SK-N-MC (cell line): ENCODE results near the gene BACH1.
"Not testable (repeated sequence)": the region's sequence is repeated elsewhere in the genome, so short reads cannot be mapped to it uniquely, and the experiment has no call there.

Source experiments
- DNase-seq: peaks from one replicate; pipeline ENCODE4 v3.0.0-alpha.2; 2011; ENCODE audit warnings: low read depth, low spot score
- H3K27ac ChIP-seq: fragments of 200-600 bp; sonication (generic); 2 replicates; pipeline ENCODE4 v1.5.1; 2016; ENCODE audit warnings: mixed run types
- H3K36me3 ChIP-seq: fragments of 200-600 bp; sonication (generic); 2 replicates; pipeline ENCODE4 v1.6.1; 2017; ENCODE audit warnings: antibody characterized with exemption, low read length, mixed read lengths; ENCODE audit not compliant: insufficient read depth
- H3K4me3 ChIP-seq: fragments of 200-600 bp; sonication (generic); 2 replicates; pipeline ENCODE4 v1.5.1; 2016
- H3K9ac ChIP-seq: fragments of 200-600 bp; sonication (generic); 2 replicates; pipeline ENCODE4 v1.8.0; 2017; ENCODE audit warnings: mixed run types, mixed read lengths; ENCODE audit not compliant: insufficient read length
- H3K9me3 ChIP-seq: fragments of 200-600 bp; sonication (generic); 2 replicates; pipeline ENCODE4 v1.6.1; 2017; ENCODE audit warnings: low read depth, mild to moderate bottlenecking, antibody characterized with exemption, low read length, moderate library complexity, mixed read lengths
- EZH2 ChIP-seq: fragments of 200-600 bp; sonication (generic); IDR thresholded peaks from one replicate; pipeline ENCODE4 v1.6.1; 2017; ENCODE audit warnings: antibody characterized with exemption
- FOXP2 ChIP-seq: optimal IDR thresholded peaks from 2 replicates; pipeline ENCODE3; 2011; ENCODE audit warnings: mild to moderate bottlenecking, moderate library complexity; ENCODE audit not compliant: insufficient read depth; ENCODE audit errors: extremely low read length, control extremely low read depth
- POLR2AphosphoS5 ChIP-seq: IDR thresholded peaks from 2 replicates; pipeline ENCODE4 v1.6.1; 2012; ENCODE audit warnings: mild to moderate bottlenecking, low read depth, low read length, borderline replicate concordance

BACH1 gene

GRCh38 chr21:29342363-29342957 is 43.7 kb downstream of the BACH1 start:
- no peak for DNase-seq
- peaks cover 25% of the 10 kb centered on the region for H3K36me3 ChIP-seq
- H3K27ac ChIP-seq: no peak overlapping the region
- H3K9ac ChIP-seq: no peak overlapping the region
- no peak overlapping the region for H3K4me3 ChIP-seq
- no peaks in the 10 kb centered on the region for H3K9me3 ChIP-seq
- TF ChIP-seq EZH2 (no peak), FOXP2 (no peak), POLR2AphosphoS5 (no peak)

GRCh38 chr21:29343519-29343918 is 44.8 kb downstream of the BACH1 start:
- Histone ChIP-seq H3K27ac (no peak overlapping the region), H3K36me3 (peaks cover 25% of the 10 kb centered on the region), H3K9ac (no peak overlapping the region), H3K9me3 (no peaks in the 10 kb centered on the region), H3K4me3 (no peak overlapping the region)
- TF ChIP-seq FOXP2 (no peak), POLR2AphosphoS5 (no peak), EZH2 (no peak)
- DNase-seq: no peak

- TF ChIP-seq FOXP2 (no peak), POLR2AphosphoS5 (no peak), EZH2 (no peak)
- H3K9ac ChIP-seq: no peak overlapping the region
- H3K36me3 ChIP-seq: peaks cover 21% of the 10 kb centered on the region
- H3K9me3 ChIP-seq: no peaks in the 10 kb centered on the region
- no peak for DNase-seq
- no peak overlapping the region for H3K27ac ChIP-seq
- no peak overlapping the region for H3K4me3 ChIP-seq
Observed at GRCh38 chr21:29346281-29346680, 47.6 kb downstream of the BACH1 start.

GRCh38 chr21:29346771-29347170 is 48.0 kb downstream of the BACH1 start:
- DNase-seq: no peak
- no peak overlapping the region for H3K27ac ChIP-seq
- H3K9ac ChIP-seq: no peak overlapping the region
- H3K36me3 ChIP-seq: peaks cover 16% of the 10 kb centered on the region
- TF ChIP-seq FOXP2 (no peak), EZH2 (no peak), POLR2AphosphoS5 (no peak)
- H3K4me3 ChIP-seq: no peak overlapping the region
- H3K9me3 ChIP-seq: no peaks in the 10 kb centered on the region

GRCh38 chr21:29347274-29347681 is 48.6 kb downstream of the BACH1 start:
- H3K9ac ChIP-seq: no peak overlapping the region
- DNase-seq: no peak
- H3K27ac ChIP-seq: no peak overlapping the region
- H3K36me3 ChIP-seq: peaks cover 16% of the 10 kb centered on the region
- H3K4me3 ChIP-seq: no peak overlapping the region
- no peaks in the 10 kb centered on the region for H3K9me3 ChIP-seq
- TF ChIP-seq FOXP2: no peak
- TF ChIP-seq EZH2: no peak
- TF ChIP-seq POLR2AphosphoS5: no peak

- Histone ChIP-seq H3K4me3 (no peak overlapping the region), H3K27ac (no peak overlapping the region), H3K9me3 (no peaks in the 10 kb centered on the region), H3K36me3 (peaks cover 12% of the 10 kb centered on the region; the same call in 1 of the 2 replicates), H3K9ac (no peak overlapping the region)
- no peak for DNase-seq
- TF ChIP-seq EZH2: no peak
- no peak for TF ChIP-seq POLR2AphosphoS5
- no peak for TF ChIP-seq FOXP2
Observed at GRCh38 chr21:29349702-29350101, 51.0 kb downstream of the BACH1 start.

GRCh38 chr21:29350246-29350779 is 51.6 kb downstream of the BACH1 start:
- DNase-seq: no peak
- H3K4me3 ChIP-seq: no peak overlapping the region
- peaks cover 12% of the 10 kb centered on the region; the same call in 1 of the 2 replicates for H3K36me3 ChIP-seq
- H3K27ac ChIP-seq: no peak overlapping the region
- no peaks in the 10 kb centered on the region for H3K9me3 ChIP-seq
- no peak overlapping the region for H3K9ac ChIP-seq
- TF ChIP-seq POLR2AphosphoS5 (no peak), FOXP2 (no peak), EZH2 (no peak)

GRCh38 chr21:29351691-29352090 is 53.0 kb downstream of the BACH1 start:
- no peak for TF ChIP-seq POLR2AphosphoS5
- TF ChIP-seq EZH2: no peak
- TF ChIP-seq FOXP2: no peak
- no peak overlapping the region for H3K27ac ChIP-seq
- peaks cover 12% of the 10 kb centered on the region; the same call in 1 of the 2 replicates for H3K36me3 ChIP-seq
- no peak overlapping the region for H3K4me3 ChIP-seq
- DNase-seq: no peak
- H3K9me3 ChIP-seq: no peaks in the 10 kb centered on the region
- no peak overlapping the region for H3K9ac ChIP-seq

GRCh38 chr21:29355043-29355710 is 56.5 kb downstream of the BACH1 start:
- H3K36me3 ChIP-seq: peaks cover 12% of the 10 kb centered on the region; the same call in 1 of the 2 replicates
- DNase-seq, H3K4me3 ChIP-seq, H3K27ac ChIP-seq, H3K9ac ChIP-seq, H3K9me3 ChIP-seq: not testable (repeated sequence)

- H3K9ac ChIP-seq, H3K27ac ChIP-seq, H3K9me3 ChIP-seq, H3K4me3 ChIP-seq, DNase-seq: not testable (repeated sequence)
- H3K36me3 ChIP-seq: peaks cover 12% of the 10 kb centered on the region; the same call in 1 of the 2 replicates
Observed at GRCh38 chr21:29356291-29356690, 57.6 kb downstream of the BACH1 start.

- not testable (repeated sequence) for H3K9ac ChIP-seq, H3K27ac ChIP-seq, H3K4me3 ChIP-seq, DNase-seq, H3K9me3 ChIP-seq
- H3K36me3 ChIP-seq: peaks cover 12% of the 10 kb centered on the region; the same call in 1 of the 2 replicates
Observed at GRCh38 chr21:29356810-29357209, 58.1 kb downstream of the BACH1 start.
